K562 (cell line): ENCODE measurements around the gene DCAF15. TPM values are rescaled to one million over a fixed set of nuclear protein-coding genes. Genes with fewer than 3 reads are reported as not detected.
A peak's percentile ranks its signal among the peaks of the same experiment; 100 is the strongest.

Experiments
- MTA3 ChIP-seq: fragments of 450-650 bp; formaldehyde crosslinking; IDR thresholded peaks from 2 replicates; pipeline ENCODE4 v1.6.1; 2017; ENCODE audit warnings: mild to moderate bottlenecking, borderline replicate concordance
- REST ChIP-seq, 2 experiments: fragments of 450-650 bp; formaldehyde crosslinking in 1 of 2; IDR thresholded peaks; 2 replicates each; pipeline versions ENCODE4 v1.4.0 to v1.6.1; 2014 to 2020; ENCODE audit warnings: mild to moderate bottlenecking in 2 of 2, borderline replicate concordance in 1 of 2, low read depth in 1 of 2
- XRCC3 ChIP-seq: fragments of 450-650 bp; IDR thresholded peaks from 2 replicates; pipeline ENCODE4 v1.6.1; 2017; ENCODE audit warnings: mild to moderate bottlenecking, moderate library complexity
- ZBTB8A ChIP-seq: fragments of 450-650 bp; IDR thresholded peaks from 2 replicates; pipeline ENCODE4 v1.6.1; 2018; ENCODE audit warnings: mild to moderate bottlenecking, moderate library complexity; ENCODE audit not compliant: partially characterized antibody
- polyA plus RNA-seq, 8 experiments: library from polyadenylated mRNA; depleted of rRNA in 4 of 8; stranded (reverse) in 5 of 8; unstranded in 3 of 8; fragments of >200 nt; fragmentation: Nextera tagmentation in 2 of 8; fragmentation: Illumina TruSeq in 1 of 8; extraction: Ambion mirVana in 2 of 8; extraction: Trizol in 1 of 8; gene quantifications; 2 replicates each; pipeline versions ENCODE4 v1.2.1 to v1.2.3, GENCODE V29; 2011 to 2014; ENCODE audit warnings: inconsistent platforms in 1 of 8, missing spikeins in 1 of 8
- total RNA-seq, 7 experiments: library from RNA; depleted of rRNA in 6 of 7; stranded (reverse); fragments of >200 nt in 6 of 7; fragmentation: Illumina TruSeq in 2 of 7; extraction: Trizol in 2 of 7; gene quantifications; 2 replicates each; pipeline versions ENCODE4 v1.2.1 to v1.2.3, GENCODE V29; 2011 to 2021; ENCODE audit warnings: low replicate concordance in 1 of 7
- TF ChIP-seq, protein P1 (sequence below), 2 experiments: fragments of 450-650 bp in 1 of 2; sonication (generic) in 1 of 2; formaldehyde crosslinking in 1 of 2; IDR thresholded peaks; 2 replicates each; pipeline versions ENCODE4 v1.7.1 to v1.9.0; 2016 to 2022; ENCODE audit warnings: inconsistent platforms in 1 of 2, mild to moderate bottlenecking in 1 of 2, missing genetic modification reagents in 1 of 2
- TF ChIP-seq, protein P2 (sequence below): sonication (generic); formaldehyde crosslinking; IDR thresholded peaks from 2 replicates; pipeline ENCODE4 v1.8.1; 2022; ENCODE audit warnings: missing genetic modification reagents

Gene DCAF15
- total and polyA plus RNA-seq, 9 of the 15 experiments (the other 6 are each of a cell fraction or from before 2014, with no cell fraction given) = 0.17 to 68.5 (median 27.7) TPM

- TF ChIP-seq, protein P1, sequence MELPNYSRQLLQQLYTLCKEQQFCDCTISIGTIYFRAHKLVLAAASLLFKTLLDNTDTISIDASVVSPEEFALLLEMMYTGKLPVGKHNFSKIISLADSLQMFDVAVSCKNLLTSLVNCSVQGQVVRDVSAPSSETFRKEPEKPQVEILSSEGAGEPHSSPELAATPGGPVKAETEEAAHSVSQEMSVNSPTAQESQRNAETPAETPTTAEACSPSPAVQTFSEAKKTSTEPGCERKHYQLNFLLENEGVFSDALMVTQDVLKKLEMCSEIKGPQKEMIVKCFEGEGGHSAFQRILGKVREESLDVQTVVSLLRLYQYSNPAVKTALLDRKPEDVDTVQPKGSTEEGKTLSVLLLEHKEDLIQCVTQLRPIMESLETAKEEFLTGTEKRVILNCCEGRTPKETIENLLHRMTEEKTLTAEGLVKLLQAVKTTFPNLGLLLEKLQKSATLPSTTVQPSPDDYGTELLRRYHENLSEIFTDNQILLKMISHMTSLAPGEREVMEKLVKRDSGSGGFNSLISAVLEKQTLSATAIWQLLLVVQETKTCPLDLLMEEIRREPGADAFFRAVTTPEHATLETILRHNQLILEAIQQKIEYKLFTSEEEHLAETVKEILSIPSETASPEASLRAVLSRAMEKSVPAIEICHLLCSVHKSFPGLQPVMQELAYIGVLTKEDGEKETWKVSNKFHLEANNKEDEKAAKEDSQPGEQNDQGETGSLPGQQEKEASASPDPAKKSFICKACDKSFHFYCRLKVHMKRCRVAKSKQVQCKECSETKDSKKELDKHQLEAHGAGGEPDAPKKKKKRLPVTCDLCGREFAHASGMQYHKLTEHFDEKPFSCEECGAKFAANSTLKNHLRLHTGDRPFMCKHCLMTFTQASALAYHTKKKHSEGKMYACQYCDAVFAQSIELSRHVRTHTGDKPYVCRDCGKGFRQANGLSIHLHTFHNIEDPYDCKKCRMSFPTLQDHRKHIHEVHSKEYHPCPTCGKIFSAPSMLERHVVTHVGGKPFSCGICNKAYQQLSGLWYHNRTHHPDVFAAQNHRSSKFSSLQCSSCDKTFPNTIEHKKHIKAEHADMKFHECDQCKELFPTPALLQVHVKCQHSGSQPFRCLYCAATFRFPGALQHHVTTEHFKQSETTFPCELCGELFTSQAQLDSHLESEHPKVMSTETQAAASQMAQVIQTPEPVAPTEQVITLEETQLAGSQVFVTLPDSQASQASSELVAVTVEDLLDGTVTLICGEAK (IDR thresholded peaks at IDR 0.05) = 0 out of 2 replicates have a peak, but pooled peaks have one; percentile 10
- TF ChIP-seq, protein P1 (CRISPR knock-in tag; IDR thresholded peaks at IDR 0.05) = no peak
- TF ChIP-seq XRCC3 (no peak), REST (IDR thresholded peaks at IDR 0.05; ENCODE audit: borderline replicate concordance) (peak; percentile 39; the same call in 1 of the 2 replicates), REST (CRISPR knock-in tag; IDR thresholded peaks at IDR 0.05; ENCODE audit: low read depth) (no peak), ZBTB8A (no peak), MTA3 (no peak)
- TF ChIP-seq, protein P2, sequence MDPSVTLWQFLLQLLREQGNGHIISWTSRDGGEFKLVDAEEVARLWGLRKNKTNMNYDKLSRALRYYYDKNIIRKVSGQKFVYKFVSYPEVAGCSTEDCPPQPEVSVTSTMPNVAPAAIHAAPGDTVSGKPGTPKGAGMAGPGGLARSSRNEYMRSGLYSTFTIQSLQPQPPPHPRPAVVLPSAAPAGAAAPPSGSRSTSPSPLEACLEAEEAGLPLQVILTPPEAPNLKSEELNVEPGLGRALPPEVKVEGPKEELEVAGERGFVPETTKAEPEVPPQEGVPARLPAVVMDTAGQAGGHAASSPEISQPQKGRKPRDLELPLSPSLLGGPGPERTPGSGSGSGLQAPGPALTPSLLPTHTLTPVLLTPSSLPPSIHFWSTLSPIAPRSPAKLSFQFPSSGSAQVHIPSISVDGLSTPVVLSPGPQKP (CRISPR knock-in tag) = no peak
These were observed 722 bp downstream of the DCAF15 start (continued) for GRCh38 chr19:13952931-13953531.
